H1 (cell line): ENCODE measurements around the gene MINDY3. TPM values are rescaled to one million over a fixed set of nuclear protein-coding genes. Genes with fewer than 3 reads are reported as not detected.
"Not testable (repeated sequence)": the region's sequence is repeated elsewhere in the genome, so short reads cannot be mapped to it uniquely, and the experiment has no call there.

ENCODE experiments used
- CTCF ChIA-PET: fragments of 300-600 bp; sonication (Branson Sonifier 250); formaldehyde crosslinking; loops from one replicate; lab custom pipeline; 2021; ENCODE audit not compliant: partially characterized antibody; lab: Charles Lee
- POLR2A ChIA-PET: fragments of 300-600 bp; sonication (Branson Sonifier 250); formaldehyde crosslinking; loops from one replicate; lab custom pipeline; 2021; ENCODE audit warnings: inconsistent platforms; ENCODE audit not compliant: partially characterized antibody; lab: Charles Lee
- DNase-seq, 2 experiments: peaks; one replicate each; pipeline versions ENCODE4 v3.0.0 to v3.0.0-alpha.2; 2010 to 2022; ENCODE audit warnings: low spot score in 2 of 2, low read depth in 1 of 2, mixed read lengths in 1 of 2
- FAIRE-seq: peaks from 2 replicates; lab custom pipeline; 2011; peaks lifted over from hg19 to GRCh38; lab: Jason Lieb, UNC
- H2AFZ ChIP-seq: 2 replicates; pipeline ENCODE4 v1.8.1; 2012; ENCODE audit warnings: low read length, inconsistent platforms
- H2AK5ac ChIP-seq: 2 replicates; pipeline ENCODE4 v1.6.1; 2013; ENCODE audit warnings: low read depth, low read length
- H2BK120ac ChIP-seq: replicated peaks from 2 replicates; pipeline ENCODE3; 2013; ENCODE audit warnings: low read depth, low read length, inconsistent platforms
- H2BK12ac ChIP-seq: 2 replicates; pipeline ENCODE4 v1.6.1; 2013; ENCODE audit warnings: low read depth, low read length
- H2BK15ac ChIP-seq: 2 replicates; pipeline ENCODE4 v1.6.1; 2013; ENCODE audit warnings: low read length
- H2BK20ac ChIP-seq: 2 replicates; pipeline ENCODE4 v1.6.1; 2013; ENCODE audit warnings: low read length
- H2BK5ac ChIP-seq: 2 replicates; pipeline ENCODE4 v1.6.1; 2013; ENCODE audit warnings: low read depth, low read length
- H3K14ac ChIP-seq: 2 replicates; pipeline ENCODE4 v1.6.1; 2013; ENCODE audit warnings: inconsistent platforms; ENCODE audit not compliant: insufficient read length
- H3K18ac ChIP-seq: 2 replicates; pipeline ENCODE4 v1.6.1; 2013; ENCODE audit warnings: low read length; ENCODE audit errors: extremely low read depth
- H3K23ac ChIP-seq: 2 replicates; pipeline ENCODE4 v1.6.1; 2013; ENCODE audit warnings: inconsistent platforms; ENCODE audit not compliant: insufficient read length
- H3K23me2 ChIP-seq: 2 replicates; pipeline ENCODE4 v1.6.1; 2013; ENCODE audit warnings: low read depth, low read length
- H3K27ac ChIP-seq: 2 replicates; pipeline ENCODE4 v1.6.1; 2011; ENCODE audit warnings: low read depth, low read length, inconsistent platforms
- H3K27me3 ChIP-seq, 4 experiments: replicated peaks in 1 of 4; 1 replicate in 1 of 4; 2 replicates in 3 of 4; pipeline versions ENCODE4 v1.6.1 to v1.8.1; 2011 to 2013; ENCODE audit warnings: low read length in 3 of 4, mild to moderate bottlenecking in 3 of 4, inconsistent platforms in 2 of 4, mixed read lengths in 2 of 4, moderate library complexity in 1 of 4; ENCODE audit not compliant: control insufficient read depth in 3 of 4, insufficient read depth in 3 of 4; ENCODE audit errors: extremely low read depth in 1 of 4
- H3K36me3 ChIP-seq, 4 experiments: 2 replicates each; pipeline versions ENCODE4 v1.6.1 to v1.8.1; 2011 to 2013; ENCODE audit warnings: mild to moderate bottlenecking in 4 of 4, low read length in 3 of 4, moderate library complexity in 2 of 4, control low read depth in 1 of 4, inconsistent platforms in 1 of 4; ENCODE audit not compliant: insufficient read depth in 4 of 4, control insufficient read depth in 2 of 4
- H3K4ac ChIP-seq: replicated peaks from 2 replicates; pipeline ENCODE3; 2013; ENCODE audit warnings: low read length, low read depth, mixed read lengths, inconsistent platforms; ENCODE audit not compliant: insufficient read length
- H3K4me1 ChIP-seq, 4 experiments: replicated peaks in 1 of 4; 1 replicate in 1 of 4; 2 replicates in 3 of 4; pipeline versions ENCODE4 v1.6.1 to v1.8.1; 2011 to 2013; ENCODE audit warnings: low read length in 3 of 4, inconsistent platforms in 2 of 4, mixed read lengths in 1 of 4; ENCODE audit not compliant: insufficient read depth in 4 of 4, control insufficient read depth in 3 of 4
- H3K4me2 ChIP-seq, 2 experiments: 2 replicates each; pipeline versions ENCODE4 v1.6.1 to v1.8.1; 2011 to 2013; ENCODE audit warnings: low read depth in 2 of 2, low read length in 2 of 2, control low read depth in 1 of 2, inconsistent platforms in 1 of 2, mild to moderate bottlenecking in 1 of 2; ENCODE audit not compliant: insufficient read depth in 1 of 2
- H3K4me3 ChIP-seq, 4 experiments: fragments of 200-600, 300-600 bp in 1 of 4; sonication (generic), shearing (Covaris generic), sonication (Bioruptor Twin) in 1 of 4; 2 replicates each; pipeline versions ENCODE4 v1.5.1 to v1.8.1; 2011 to 2016; ENCODE audit warnings: low read length in 4 of 4, low read depth in 3 of 4, control low read depth in 2 of 4, inconsistent platforms in 2 of 4, mild to moderate bottlenecking in 2 of 4, mixed read lengths in 1 of 4, moderate library complexity in 1 of 4; ENCODE audit not compliant: insufficient read depth in 2 of 4; ENCODE audit errors: extremely low read depth in 1 of 4
- H3K56ac ChIP-seq: replicated peaks from 2 replicates; pipeline ENCODE3; 2013; ENCODE audit warnings: low read depth, mild to moderate bottlenecking, mixed read lengths, low read length, inconsistent platforms; ENCODE audit not compliant: insufficient read length
- H3K79me1 ChIP-seq: 2 replicates; pipeline ENCODE4 v1.6.1; 2013; ENCODE audit warnings: low read depth, low read length, control low read depth
- H3K79me2 ChIP-seq, 2 experiments: 2 replicates each; pipeline versions ENCODE4 v1.6.1 to v1.8.1; 2012 to 2013; ENCODE audit warnings: low read length in 2 of 2, mild to moderate bottlenecking in 2 of 2, inconsistent platforms in 1 of 2; ENCODE audit not compliant: insufficient read depth in 2 of 2, control insufficient read depth in 1 of 2
- H3K9ac ChIP-seq, 4 experiments: replicated peaks in 1 of 4; 1 replicate in 1 of 4; 2 replicates in 3 of 4; pipeline versions ENCODE4 v1.6.1 to v1.8.1; 2011 to 2013; ENCODE audit warnings: low read depth in 3 of 4, low read length in 3 of 4, control low read depth in 2 of 4, mild to moderate bottlenecking in 2 of 4, moderate library complexity in 2 of 4, inconsistent platforms in 1 of 4; ENCODE audit errors: extremely low read depth in 1 of 4
- H3K9me3 ChIP-seq, 2 experiments: 2 replicates each; pipeline versions ENCODE4 v1.6.1 to v1.8.1; 2012 to 2013; ENCODE audit warnings: mild to moderate bottlenecking in 2 of 2, moderate library complexity in 2 of 2, control low read depth in 1 of 2, inconsistent platforms in 1 of 2, low read depth in 1 of 2, low read length in 1 of 2, mixed read lengths in 1 of 2; ENCODE audit not compliant: insufficient read depth in 2 of 2
- H4K20me1 ChIP-seq, 2 experiments: replicated peaks in 1 of 2; 2 replicates each; pipeline versions ENCODE3 to v1.8.1; 2011 to 2013; ENCODE audit warnings: inconsistent platforms in 2 of 2, low read length in 2 of 2, mild to moderate bottlenecking in 1 of 2; ENCODE audit not compliant: insufficient read depth in 2 of 2, control insufficient read depth in 1 of 2
- H4K5ac ChIP-seq: 2 replicates; pipeline ENCODE4 v1.6.1; 2013; ENCODE audit warnings: low read length, low read depth, mixed read lengths, inconsistent platforms; ENCODE audit not compliant: insufficient read length
- H4K8ac ChIP-seq: 2 replicates; pipeline ENCODE4 v1.8.0; 2013; ENCODE audit warnings: mild to moderate bottlenecking, moderate library complexity, low read length, inconsistent platforms; ENCODE audit not compliant: insufficient read depth; ENCODE audit errors: extremely low read depth
- H4K91ac ChIP-seq: replicated peaks from 2 replicates; pipeline ENCODE3; 2013; ENCODE audit warnings: low read length, mixed read lengths, inconsistent platforms; ENCODE audit not compliant: insufficient read length
- WGBS, 2 experiments: shearing (Covaris generic) in 1 of 2; methylation state at CpG; one replicate each; pipeline versions ENCODE4 v1.1.6 to v1.1.7; 2013 to 2015; ENCODE audit warnings: low lambda C conversion rate in 2 of 2, mixed read lengths in 2 of 2, inconsistent platforms in 1 of 2, low coverage in 1 of 2, missing lambda C conversion rate in 1 of 2; ENCODE audit not compliant: insufficient replicate concordance in 2 of 2, insufficient coverage in 1 of 2, insufficient read length in 1 of 2; ENCODE audit errors: extremely low coverage in 1 of 2, missing lambda C conversion rate in 1 of 2; 5-methylcytosine and 5-hydroxymethylcytosine counted together
- polyA plus RNA-seq, 7 experiments: library from polyadenylated mRNA; depleted of rRNA in 3 of 7; stranded (reverse) in 5 of 7; unstranded in 2 of 7; fragments of >200 nt in 5 of 7; fragments of 200-250 nt in 2 of 7; gene quantifications; 1 replicate in 5 of 7; 2 replicates in 1 of 7; 4 replicates in 1 of 7; pipeline versions ENCODE4 v1.2.1 to v1.2.3, GENCODE V29; 2011 to 2013; ENCODE audit warnings: missing spikeins in 2 of 7, mixed read lengths in 2 of 7
- total RNA-seq: library from RNA; stranded (reverse); fragmentation: NEBNext Ultra II Directional; extraction: Animal tissue kit (Norgen Biotek cat#: 25700); gene quantifications from 2 replicates; pipeline ENCODE4 v1.2.1, GENCODE V29; 2021

Gene MINDY3
- total and polyA plus RNA-seq, 2 of the 8 experiments (the other 6 are each of a cell fraction or from before 2014, with no cell fraction given): 4.6 to 13.6 TPM

DNA sequence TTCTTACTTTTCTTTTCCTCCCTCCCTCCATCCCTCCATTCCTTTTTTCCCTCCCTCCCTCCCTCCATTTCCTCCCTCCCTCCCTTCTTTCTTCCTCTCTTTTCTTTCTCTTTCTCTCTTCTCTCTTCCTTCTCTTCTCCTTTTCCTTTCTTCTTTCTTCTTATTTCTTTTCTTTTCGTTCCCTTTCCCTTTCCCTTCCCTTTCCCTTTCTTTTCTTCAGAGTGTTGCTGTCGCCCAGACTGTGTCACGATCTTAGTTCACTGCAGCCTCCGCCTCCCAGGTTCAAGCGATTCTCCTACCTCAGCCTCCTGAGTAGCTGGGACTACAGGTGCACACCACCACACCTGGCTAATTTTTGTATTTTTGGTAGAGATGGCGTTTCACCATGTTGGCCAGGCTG is 98.1 kb downstream of the MINDY3 start:
- H3K79me1 ChIP-seq, FAIRE-seq, H3K23me2 ChIP-seq, H3K23ac ChIP-seq, H3K4me1 ChIP-seq, H3K27me3 ChIP-seq, H3K79me2 ChIP-seq, H3K9me3 ChIP-seq, H3K9ac ChIP-seq, H3K27ac ChIP-seq, H3K4ac ChIP-seq, H2BK120ac ChIP-seq, H3K14ac ChIP-seq, H4K5ac ChIP-seq, CTCF ChIA-PET, H4K20me1 ChIP-seq, H2BK5ac ChIP-seq, DNase-seq, H2BK12ac ChIP-seq, H2AFZ ChIP-seq, H3K18ac ChIP-seq, H4K91ac ChIP-seq, POLR2A ChIA-PET, H3K4me3 ChIP-seq, H3K4me2 ChIP-seq, H3K36me3 ChIP-seq, H2AK5ac ChIP-seq, H2BK20ac ChIP-seq, H4K8ac ChIP-seq, H3K56ac ChIP-seq, H2BK15ac ChIP-seq: not testable (repeated sequence)
- 88% methylated on average over 6 of the region's 6 CpGs; no CpG with 5 or more reads in 1 of the 2 experiments for WGBS, 2 experiments

DNA sequence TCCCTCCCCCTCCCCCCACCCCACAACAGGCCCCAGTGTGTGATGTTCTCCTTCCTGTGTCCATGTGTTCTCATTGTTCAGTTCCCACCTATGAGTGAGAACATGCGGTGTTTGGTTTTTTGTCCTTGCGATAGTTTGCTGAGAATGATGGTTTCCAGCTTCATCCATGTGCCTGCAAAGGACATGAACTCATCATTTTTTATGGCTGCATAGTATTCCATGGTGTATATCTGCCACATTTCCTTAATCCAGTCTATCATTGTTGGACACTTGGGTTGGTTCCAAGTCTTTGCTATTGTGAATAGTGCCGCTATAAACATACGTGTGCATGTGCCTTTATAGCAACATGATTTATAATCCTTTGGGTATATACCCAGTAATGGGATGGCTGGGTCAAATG is 99.1 kb downstream of the MINDY3 start:
- H2BK20ac ChIP-seq, H3K27me3 ChIP-seq, CTCF ChIA-PET, H2AK5ac ChIP-seq, POLR2A ChIA-PET, H3K9me3 ChIP-seq, H2AFZ ChIP-seq, H3K18ac ChIP-seq, H3K9ac ChIP-seq, H3K79me2 ChIP-seq, H3K4me1 ChIP-seq, H4K20me1 ChIP-seq, H3K23ac ChIP-seq, H3K79me1 ChIP-seq, H3K4me2 ChIP-seq, H4K8ac ChIP-seq, H2BK120ac ChIP-seq, H3K4ac ChIP-seq, H3K56ac ChIP-seq, H2BK5ac ChIP-seq, H4K5ac ChIP-seq, H2BK15ac ChIP-seq, H3K27ac ChIP-seq, H2BK12ac ChIP-seq, DNase-seq, FAIRE-seq, H3K23me2 ChIP-seq, H4K91ac ChIP-seq, H3K4me3 ChIP-seq, H3K14ac ChIP-seq, H3K36me3 ChIP-seq: not testable (repeated sequence)
- 90% methylated on average over 3 of the region's 4 CpGs; no CpG with 5 or more reads in 1 of the 2 experiments for WGBS, 2 experiments
